SH-SY5Y (cell line): ENCODE data around the gene DACH1.

Source experiments
- GATA2 ChIP-seq: IDR thresholded peaks from 2 replicates; pipeline ENCODE4 v1.6.1; 2011; ENCODE audit warnings: mild to moderate bottlenecking, low read depth, low read length
- GATA3 ChIP-seq: IDR thresholded peaks from 2 replicates; pipeline ENCODE4 v1.6.1; 2011; ENCODE audit warnings: low read depth, mild to moderate bottlenecking, low read length, moderate library complexity

DNA sequence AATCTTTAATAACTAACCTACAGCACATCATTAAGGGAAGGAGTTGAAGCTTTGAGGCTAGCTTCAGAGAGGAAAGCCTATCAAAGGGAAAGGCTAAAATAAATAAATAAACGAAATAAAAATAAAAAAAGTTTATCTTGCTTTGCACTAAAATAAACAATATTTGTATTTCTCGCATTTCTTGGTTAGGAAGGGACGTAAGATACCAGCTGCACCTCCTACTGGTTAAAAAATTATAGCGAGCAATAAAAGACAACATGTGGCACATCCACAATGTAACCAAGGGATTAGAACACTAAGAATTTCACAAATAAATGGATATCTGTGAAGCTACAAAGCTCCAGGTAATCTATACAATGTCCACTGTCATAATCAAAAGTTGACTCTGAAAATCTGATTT lies 194.5 kb downstream of the DACH1 start:
- TF ChIP-seq GATA2 (no peak), GATA3 (no peak)
